Stromal cell of bone marrow (primary cell): ENCODE measurements around the gene CPEB1.

Experiments
- DNase-seq: peaks from one replicate; pipeline ENCODE4 v3.0.0-alpha.2; 2012; ENCODE audit warnings: low read depth

Gene CPEB1

DNA sequence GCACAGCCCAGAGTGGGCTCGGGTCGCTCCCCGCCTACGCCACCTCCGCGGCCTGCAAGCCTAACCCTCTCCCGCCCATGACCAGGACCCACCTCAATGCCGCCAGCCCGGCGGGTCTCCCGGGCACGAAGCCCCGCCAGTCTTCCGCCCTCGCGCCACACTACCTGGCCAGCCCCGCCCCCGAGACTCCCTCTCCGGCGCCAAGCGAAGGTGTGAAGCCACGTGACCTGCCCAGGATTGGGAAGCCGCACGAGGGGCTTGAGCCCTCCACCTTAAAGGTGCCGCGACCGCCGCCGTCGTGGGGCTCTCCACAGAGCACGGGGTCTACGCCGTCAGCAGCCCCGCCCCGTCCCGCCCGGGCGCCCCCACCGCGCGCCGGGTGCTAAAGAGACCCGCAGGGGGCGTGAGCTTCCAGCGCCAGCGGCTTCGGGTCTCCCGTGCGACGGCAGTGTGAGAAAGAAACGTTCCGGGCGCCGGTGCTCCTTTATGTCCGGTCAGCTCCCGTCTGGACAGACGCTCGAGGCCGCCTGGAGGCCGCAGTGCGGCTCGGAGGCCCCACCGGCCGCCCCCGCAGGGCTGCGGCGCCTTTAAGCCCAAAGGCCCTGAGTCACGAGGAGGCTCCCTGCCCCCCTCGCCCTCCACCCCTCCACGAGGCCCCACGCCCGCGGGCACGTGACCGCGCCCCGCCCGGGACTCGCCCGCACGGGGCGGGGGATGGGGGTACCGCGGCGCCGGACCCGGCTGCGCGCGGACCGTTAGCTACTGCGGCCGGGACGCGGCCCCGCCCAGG lies at the start of gene CPEB1:
CPEB1 (minus strand) TSS at position 319 of the 790 bp plus-strand sequence. CDS start 18,904 bp downstream, outside the sequence.
- DNase-seq, result peak; percentile 28

DNA sequence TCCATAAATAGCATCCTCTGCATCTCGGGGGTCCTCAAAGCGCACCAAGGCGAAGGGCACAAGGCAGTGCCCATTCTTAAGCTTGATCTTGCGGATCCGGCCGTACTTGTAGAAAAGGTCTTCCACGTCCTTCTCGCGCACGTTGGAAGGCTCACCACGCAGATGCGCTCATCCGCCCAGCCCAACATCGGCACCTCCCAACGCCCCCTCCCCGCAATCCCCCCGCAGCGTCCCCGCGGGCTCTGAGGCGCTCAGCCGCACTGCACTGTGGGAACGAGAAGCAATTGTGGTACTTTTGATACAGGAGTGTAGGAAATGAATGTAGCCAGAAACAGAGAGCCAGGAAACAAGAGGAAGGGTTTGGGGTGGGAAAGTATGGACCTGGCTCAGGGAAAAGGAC lies 45.0 kb upstream of the CPEB1 start:
- no peak for DNase-seq

GRCh38 chr15:82689147-82689546 lies 42.0 kb upstream of the CPEB1 start:
- no peak for DNase-seq

GRCh38 chr15:82688691-82689090 lies 41.5 kb upstream of the CPEB1 start:
- no peak for DNase-seq

DNA sequence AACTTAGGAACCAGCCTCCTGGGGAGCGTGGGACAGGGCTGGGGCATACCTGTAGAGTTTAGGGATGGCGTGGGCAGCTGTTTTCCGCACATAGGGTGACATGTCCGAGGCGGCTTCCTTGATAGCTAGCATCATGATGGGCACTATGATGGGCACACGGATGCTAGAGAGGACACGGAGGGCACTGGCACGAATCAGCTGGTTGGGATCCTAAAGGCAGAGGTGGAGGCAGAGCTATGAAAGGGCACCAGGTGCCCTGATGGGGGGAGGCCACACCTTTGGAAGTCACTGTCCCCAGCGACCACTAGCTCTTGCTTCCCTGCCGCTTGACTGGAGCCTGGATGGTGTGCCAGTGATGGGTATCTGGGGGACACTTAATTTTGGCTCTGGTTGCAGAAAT lies 34.2 kb upstream of the CPEB1 start:
- DNase-seq, result no peak

- no peak for DNase-seq
Observed at GRCh38 chr15:82680200-82681102, 33.3 kb upstream of the CPEB1 start.

GRCh38 chr15:82679626-82680199 lies 32.5 kb upstream of the CPEB1 start:
- DNase-seq, result no peak

- no peak for DNase-seq
Observed at GRCh38 chr15:82677720-82678323, 30.7 kb upstream of the CPEB1 start.

GRCh38 chr15:82674873-82675272 lies 27.7 kb upstream of the CPEB1 start:
- no peak for DNase-seq

- DNase-seq, result no peak
Observed at GRCh38 chr15:82670699-82671098, 23.5 kb upstream of the CPEB1 start.

- DNase-seq, result no peak
Observed at GRCh38 chr15:82666606-82667005, 19.4 kb upstream of the CPEB1 start.

GRCh38 chr15:82664021-82664420 lies 16.9 kb upstream of the CPEB1 start:
- no peak for DNase-seq

DNA sequence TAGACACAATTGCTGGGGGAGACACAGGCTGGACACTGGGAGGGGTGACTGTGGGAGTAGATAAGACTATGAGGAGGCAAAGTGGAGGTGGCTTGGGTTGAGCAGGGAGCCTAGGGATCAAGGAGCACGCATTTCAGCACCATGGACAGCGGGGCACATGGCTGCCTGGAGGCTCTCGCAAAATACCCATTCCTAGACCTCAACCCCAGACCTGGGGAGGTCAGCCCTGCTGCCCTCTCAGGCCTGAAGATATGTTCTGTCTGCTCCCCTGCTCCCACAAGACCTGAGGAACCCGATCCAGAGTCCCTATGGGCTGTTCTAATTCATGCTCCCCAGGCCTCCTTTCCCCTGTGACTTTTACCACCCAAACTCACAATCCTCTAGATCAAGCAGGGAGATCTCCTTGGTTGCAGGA lies 16.0 kb upstream of the CPEB1 start:
- DNase-seq, result no peak

GRCh38 chr15:82662641-82663040 lies 15.5 kb upstream of the CPEB1 start:
- DNase-seq, result no peak

- no peak for DNase-seq
Observed at GRCh38 chr15:82660378-82660777, 13.2 kb upstream of the CPEB1 start.

DNA sequence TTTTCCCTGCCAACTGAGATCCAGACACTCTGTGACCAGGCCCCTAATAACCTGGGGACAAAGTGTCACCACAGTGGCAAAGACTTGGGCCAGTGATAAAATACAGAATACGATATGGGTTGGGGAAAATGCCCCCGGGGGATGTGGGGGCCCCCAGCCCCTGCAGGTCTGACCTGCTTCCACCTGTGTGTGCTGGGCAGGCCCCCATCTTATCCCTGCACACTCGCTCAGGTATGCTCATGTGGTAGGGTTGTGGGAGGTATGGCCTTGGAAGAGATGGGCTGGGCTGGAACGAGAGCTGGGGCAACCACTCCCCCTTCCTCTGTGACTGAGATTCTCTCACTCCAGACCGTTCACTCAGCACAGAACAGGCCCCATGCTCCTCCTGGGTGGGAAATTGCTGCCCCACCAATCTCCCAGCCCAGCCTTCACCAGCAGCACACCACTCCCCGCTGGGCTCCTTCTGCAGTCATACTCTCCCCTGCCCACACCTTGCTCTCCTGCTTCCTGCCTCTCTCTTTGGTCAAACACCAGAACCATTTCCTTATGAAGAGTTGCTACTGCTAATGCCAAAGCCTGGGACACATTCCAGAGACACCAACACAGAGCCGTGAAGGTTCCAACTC lies 9.6 kb upstream of the CPEB1 start:
- no peak for DNase-seq

DNA sequence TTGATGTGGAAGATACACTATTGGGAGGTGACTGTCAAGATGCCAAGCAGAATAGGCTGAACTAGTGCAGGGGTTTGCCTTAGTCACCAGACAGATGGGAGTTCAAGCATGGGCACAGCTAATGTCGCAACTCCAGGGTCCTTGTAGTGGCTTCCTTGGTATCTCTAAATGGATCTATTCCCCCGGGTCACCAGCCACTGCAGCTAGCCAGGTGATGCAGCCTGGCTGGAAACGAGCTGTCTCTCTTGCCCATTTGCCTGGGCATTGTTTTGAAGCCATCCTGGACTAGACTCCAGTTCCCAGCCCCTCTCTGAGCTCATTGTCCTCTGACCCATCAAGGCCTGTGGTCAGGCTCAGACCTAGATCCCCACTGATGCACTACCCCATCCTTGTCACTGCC lies 8.4 kb upstream of the CPEB1 start:
- no peak for DNase-seq

DNA sequence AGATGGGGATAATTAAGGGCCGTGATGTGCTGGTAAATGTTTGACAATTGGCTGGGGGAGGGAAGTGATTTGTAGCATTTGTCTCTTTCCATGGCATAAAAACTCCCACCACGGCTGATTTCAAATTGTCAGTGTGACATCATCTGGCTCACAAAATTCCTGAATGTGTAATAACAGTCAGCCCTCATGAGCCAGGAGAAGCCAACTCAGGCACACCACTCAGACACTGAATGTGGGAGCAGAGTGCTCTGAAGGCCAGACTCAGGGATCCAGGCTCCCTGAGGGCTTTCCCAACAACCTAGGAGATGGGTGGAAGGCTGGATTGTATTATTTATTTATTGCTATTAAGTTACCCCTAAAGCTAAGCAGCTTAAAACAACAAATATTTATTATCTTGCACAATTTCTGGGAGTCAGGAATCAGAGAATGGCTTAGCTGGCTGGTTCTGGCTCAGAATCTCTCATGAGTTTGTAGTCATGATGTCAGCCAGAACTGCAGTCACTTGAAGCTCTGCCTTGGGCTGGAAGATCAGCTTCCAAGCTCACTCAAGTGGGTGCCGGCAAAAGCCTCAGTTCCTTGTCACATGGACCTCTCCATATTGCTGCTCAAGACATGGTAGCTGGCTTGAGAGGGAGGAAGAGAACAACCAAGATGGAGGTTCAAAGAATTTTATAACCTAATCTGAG lies 6.5 kb upstream of the CPEB1 start:
- DNase-seq, result no peak

GRCh38 chr15:82651708-82652107 lies 4.5 kb upstream of the CPEB1 start:
- DNase-seq, result no peak

GRCh38 chr15:82650046-82650670 lies 3.0 kb upstream of the CPEB1 start:
- no peak for DNase-seq
